Measurements from ENCODE around the gene GATD1.
A peak's percentile ranks its signal among the peaks of the same experiment; 100 is the strongest.

GATD1 gene

GRCh38 chr11:777288-778255 is at the start of gene GATD1:
GATD1 (minus strand) TSS chr11:777487; CDS start chr11:777462, 25 bp downstream.
- TF ChIP-seq CEBPB (IDR thresholded peaks at IDR 0.05) (no peak), MAX (IDR thresholded peaks at IDR 0.05) (peak; percentile 39), YY1 (IDR thresholded peaks at IDR 0.05; ENCODE audit: low read depth) (peak; percentile 85), TAF1 (IDR thresholded peaks at IDR 0.05; ENCODE audit: low read depth) (peak; percentile 39; the same call in 1 of the 2 replicates), ZBTB7A (IDR thresholded peaks at IDR 0.05; ENCODE audit: low read depth) (peak; percentile 24; the same call in 1 of the 2 replicates), EGR1 (IDR thresholded peaks at IDR 0.05) (0 out of 2 replicates have a peak, but pooled peaks have one; percentile 28), EP300 (IDR thresholded peaks at IDR 0.05; ENCODE audit: borderline replicate concordance) (no peak), USF1 (IDR thresholded peaks at IDR 0.05) (peak; percentile 95)

GRCh38 chr11:826836-827145 is 49.5 kb upstream of the GATD1 start:
- TF ChIP-seq FOXM1 (IDR thresholded peaks at IDR 0.05; ENCODE audit: borderline replicate concordance, low read depth) (no peak), CREB1 (IDR thresholded peaks at IDR 0.05; ENCODE audit: low read depth) (no peak), YY1 (IDR thresholded peaks at IDR 0.05; ENCODE audit: low read depth) (no peak), EGR1 (IDR thresholded peaks at IDR 0.05) (no peak), USF1 (IDR thresholded peaks at IDR 0.05) (no peak)

GRCh38 chr11:826227-826621 is 48.9 kb upstream of the GATD1 start:
- TF ChIP-seq TEAD4 (IDR thresholded peaks at IDR 0.05) (no peak), RAD21 (IDR thresholded peaks at IDR 0.05; ENCODE audit: low read depth) (no peak), TCF12 (IDR thresholded peaks at IDR 0.05; ENCODE audit: low read depth) (no peak), NFIC (IDR thresholded peaks at IDR 0.05) (no peak), YY1 (IDR thresholded peaks at IDR 0.05; ENCODE audit: low read depth) (no peak), ZBTB7A (IDR thresholded peaks at IDR 0.05; ENCODE audit: low read depth) (no peak), CREB1 (IDR thresholded peaks at IDR 0.05; ENCODE audit: low read depth) (no peak), MAX (IDR thresholded peaks at IDR 0.05) (no peak), USF1 (IDR thresholded peaks at IDR 0.05) (no peak), FOXM1 (IDR thresholded peaks at IDR 0.05; ENCODE audit: borderline replicate concordance, low read depth) (no peak), EGR1 (IDR thresholded peaks at IDR 0.05) (no peak)

- TF ChIP-seq TCF12 (IDR thresholded peaks at IDR 0.05; ENCODE audit: low read depth) = no peak
- TF ChIP-seq MAX (IDR thresholded peaks at IDR 0.05) = no peak
- no peak for TF ChIP-seq CREB1 (IDR thresholded peaks at IDR 0.05; ENCODE audit: low read depth)
- TF ChIP-seq TEAD4 (IDR thresholded peaks at IDR 0.05) = no peak
- TF ChIP-seq NFIC (IDR thresholded peaks at IDR 0.05) = no peak; the same call in 1 of the 2 replicates
Measured at GRCh38 chr11:825366-826226, 48.3 kb upstream of the GATD1 start.

GRCh38 chr11:824942-825341 is 47.7 kb upstream of the GATD1 start:
- TF ChIP-seq NFIC (IDR thresholded peaks at IDR 0.05) = no peak

- TF ChIP-seq MAX (IDR thresholded peaks at IDR 0.05) = no peak
- no peak for TF ChIP-seq REST (IDR thresholded peaks at IDR 0.05; ENCODE audit: low read depth)
- no peak for TF ChIP-seq TCF12 (IDR thresholded peaks at IDR 0.05; ENCODE audit: low read depth)
- no peak for TF ChIP-seq FOXM1 (IDR thresholded peaks at IDR 0.05; ENCODE audit: borderline replicate concordance, low read depth)
- no peak for TF ChIP-seq CEBPB (IDR thresholded peaks at IDR 0.05)
- TF ChIP-seq USF1 (IDR thresholded peaks at IDR 0.05) = no peak
- no peak for TF ChIP-seq EP300 (IDR thresholded peaks at IDR 0.05; ENCODE audit: borderline replicate concordance)
- TF ChIP-seq RAD21 (IDR thresholded peaks at IDR 0.05; ENCODE audit: low read depth) = no peak
- no peak for TF ChIP-seq TAF1 (IDR thresholded peaks at IDR 0.05; ENCODE audit: low read depth)
- no peak for TF ChIP-seq ZBTB7A (IDR thresholded peaks at IDR 0.05; ENCODE audit: low read depth)
- TF ChIP-seq YY1 (IDR thresholded peaks at IDR 0.05; ENCODE audit: low read depth) = no peak
- TF ChIP-seq TEAD4 (IDR thresholded peaks at IDR 0.05) = no peak
- no peak for TF ChIP-seq CREB1 (IDR thresholded peaks at IDR 0.05; ENCODE audit: low read depth)
- no peak for TF ChIP-seq EGR1 (IDR thresholded peaks at IDR 0.05)
- TF ChIP-seq NFIC (IDR thresholded peaks at IDR 0.05) = no peak
Measured at GRCh38 chr11:824292-824880, 47.1 kb upstream of the GATD1 start.
